Epithelial cell of proximal tubule (primary cell): ENCODE results near the gene LRRC38. TPM values are rescaled to one million over a fixed set of nuclear protein-coding genes. Genes with fewer than 3 reads are reported as not detected.
"Not testable (repeated sequence)": the region's sequence is repeated elsewhere in the genome, so short reads cannot be mapped to it uniquely, and the experiment has no call there.

ENCODE experiments used
- DNase-seq: peaks from one replicate; pipeline ENCODE4 v3.0.0-alpha.2; 2011; ENCODE audit warnings: low read depth
- H3K4me3 ChIP-seq: 2 replicates; pipeline ENCODE4 v1.5.1; 2011; ENCODE audit warnings: low read depth, mild to moderate bottlenecking, low read length
- CTCF ChIP-seq: conservative IDR thresholded peaks from 2 replicates; pipeline ENCODE4 v1.5.1; 2012; ENCODE audit warnings: low read depth, mild to moderate bottlenecking, low read length
- total RNA-seq: library from RNA; depleted of rRNA; stranded (reverse); fragments of >200 nt; gene quantifications from 2 replicates; pipeline ENCODE4 v1.2.3, GENCODE V29; 2015

The LRRC38 gene
- total RNA-seq, 1 donor from 2014 or later = not detected

GRCh38 chr1:13456904-13457532 is 56.8 kb downstream of the LRRC38 start:
- no peak for TF ChIP-seq CTCF
- no peak overlapping the region for H3K4me3 ChIP-seq
- DNase-seq = no peak

GRCh38 chr1:13451399-13451965 is 62.3 kb downstream of the LRRC38 start:
- TF ChIP-seq CTCF = no peak
- no peak overlapping the region for H3K4me3 ChIP-seq
- DNase-seq = no peak

GRCh38 chr1:13450204-13450603 is 63.6 kb downstream of the LRRC38 start:
- no peak overlapping the region for H3K4me3 ChIP-seq
- DNase-seq = no peak
- no peak for TF ChIP-seq CTCF

- TF ChIP-seq CTCF = no peak
- DNase-seq = no peak
- no peak overlapping the region for H3K4me3 ChIP-seq
These were observed 70.3 kb downstream of the LRRC38 start for GRCh38 chr1:13443335-13443979.

GRCh38 chr1:13439104-13439783 is 74.6 kb downstream of the LRRC38 start:
- DNase-seq, H3K4me3 ChIP-seq: not testable (repeated sequence)

GRCh38 chr1:13435458-13435857 is 78.3 kb downstream of the LRRC38 start:
- DNase-seq = no peak

GRCh38 chr1:13433694-13434358 is 80.0 kb downstream of the LRRC38 start:
- DNase-seq, H3K4me3 ChIP-seq: not testable (repeated sequence)

More at GRCh38 chr1:13435458-13435857, 78.3 kb downstream of the LRRC38 start:
- TF ChIP-seq CTCF = no peak
- no peak overlapping the region for H3K4me3 ChIP-seq
